IMR-90 (cell line): ENCODE results near the gene CDC73. TPM values are rescaled to one million over a fixed set of nuclear protein-coding genes. Genes with fewer than 3 reads are reported as not detected.

Source experiments
- ATAC-seq: fragments of 200-7000 bp; cut with Tn5 transposase; 2 replicates; pipeline ENCODE4 v1.9.1; 2020; ENCODE audit warnings: low read depth, mild to moderate bottlenecking, moderate library complexity
- BruUV-seq: library from RNA; stranded (reverse); fragments of 400-500 nt; replicated peaks from 2 replicates; lab custom pipeline; 2021; lab: Mats Ljungman, UMichigan
- CTCF ChIA-PET: fragments of 300-600 bp; formaldehyde crosslinking; extraction: SDS; loops from one replicate; lab custom pipeline; 2021; ENCODE audit warnings: antibody characterized with exemption; lab: Yijun Ruan, JAX
- POLR2A ChIA-PET: fragments of 300-600 bp; sonication (Branson Sonifier 250); formaldehyde crosslinking; loops from one replicate; lab custom pipeline; 2022; ENCODE audit warnings: antibody characterized with exemption; ENCODE audit not compliant: unreplicated experiment; lab: Charles Lee
- DNase-seq: peaks from one replicate; pipeline ENCODE4 v3.0.0; 2013
- H2AFZ ChIP-seq: replicated peaks from 2 replicates; pipeline ENCODE3; 2013; ENCODE audit warnings: low read length, mild to moderate bottlenecking; ENCODE audit not compliant: poor library complexity
- H2AK5ac ChIP-seq: 2 replicates; pipeline ENCODE4 v1.6.1; 2013; ENCODE audit warnings: low read depth, low read length, inconsistent platforms
- H2AK9ac ChIP-seq: replicated peaks from 2 replicates; pipeline ENCODE3; 2013; ENCODE audit warnings: mild to moderate bottlenecking, low read depth, low read length, moderate library complexity; ENCODE audit not compliant: poor library complexity
- H2BK120ac ChIP-seq: 2 replicates; pipeline ENCODE4 v1.6.1; 2013; ENCODE audit warnings: low read depth, low read length, inconsistent platforms
- H2BK15ac ChIP-seq: 3 replicates; pipeline ENCODE4 v1.6.1; 2013; ENCODE audit warnings: low read depth, low read length, inconsistent platforms
- H2BK20ac ChIP-seq: 2 replicates; pipeline ENCODE4 v1.6.1; 2013; ENCODE audit warnings: low read depth, mild to moderate bottlenecking, inconsistent platforms, low read length, moderate library complexity
- H2BK5ac ChIP-seq: 2 replicates; pipeline ENCODE4 v1.6.1; 2013; ENCODE audit warnings: mild to moderate bottlenecking, low read depth, low read length, inconsistent platforms; ENCODE audit not compliant: poor library complexity, severe bottlenecking
- H3K14ac ChIP-seq: replicated peaks from 2 replicates; pipeline ENCODE4 v1.6.1; 2013; ENCODE audit warnings: low read depth, low read length, inconsistent platforms
- H3K18ac ChIP-seq: 2 replicates; pipeline ENCODE4 v1.6.1; 2013; ENCODE audit warnings: low read depth, low read length, control low read depth
- H3K23ac ChIP-seq: 2 replicates; pipeline ENCODE4 v1.6.1; 2013; ENCODE audit warnings: low read depth, low read length, inconsistent platforms
- H3K27ac ChIP-seq: 2 replicates; pipeline ENCODE4 v1.5.1; 2013; ENCODE audit warnings: mild to moderate bottlenecking, control low read depth, low read length; ENCODE audit not compliant: insufficient read depth
- H3K27me3 ChIP-seq: 2 replicates; pipeline ENCODE4 v1.6.1; 2013; ENCODE audit warnings: low read length; ENCODE audit not compliant: control insufficient read depth, insufficient read depth
- H3K36me3 ChIP-seq: 2 replicates; pipeline ENCODE4 v1.6.1; 2013; ENCODE audit warnings: low read length, mixed read lengths; ENCODE audit not compliant: control insufficient read depth, insufficient read depth
- H3K4ac ChIP-seq: 2 replicates; pipeline ENCODE4 v1.6.1; 2013; ENCODE audit warnings: low read depth, low read length, inconsistent platforms
- H3K4me1 ChIP-seq: 2 replicates; pipeline ENCODE4 v1.6.1; 2013; ENCODE audit warnings: low read length, mixed read lengths; ENCODE audit not compliant: control insufficient read depth, insufficient read depth
- H3K4me2 ChIP-seq: 2 replicates; pipeline ENCODE4 v1.6.1; 2013; ENCODE audit warnings: low read depth, mild to moderate bottlenecking, control low read depth, low read length, moderate library complexity
- H3K4me3 ChIP-seq: 2 replicates; pipeline ENCODE4 v1.5.1; 2013; ENCODE audit warnings: low read depth, mild to moderate bottlenecking, control low read depth, low read length, moderate library complexity; ENCODE audit not compliant: insufficient read depth
- H3K56ac ChIP-seq: 2 replicates; pipeline ENCODE4 v1.6.1; 2013; ENCODE audit warnings: low read length, inconsistent platforms; ENCODE audit not compliant: insufficient read depth; ENCODE audit errors: extremely low read depth
- H3K79me1 ChIP-seq, 2 experiments: 2 replicates each; pipeline ENCODE4 v1.6.1; 2013; ENCODE audit warnings: low read length in 2 of 2, inconsistent platforms in 1 of 2, low read depth in 1 of 2
- H3K9ac ChIP-seq: 2 replicates; pipeline ENCODE4 v1.6.1; 2013; ENCODE audit warnings: low read depth, low read length, control low read depth
- H3K9me1 ChIP-seq: 2 replicates; pipeline ENCODE4 v1.6.1; 2013; ENCODE audit warnings: low read length, inconsistent platforms; ENCODE audit not compliant: insufficient read depth
- H3K9me3 ChIP-seq: 2 replicates; pipeline ENCODE4 v1.6.1; 2013; ENCODE audit warnings: low read length; ENCODE audit not compliant: control insufficient read depth, insufficient read depth
- H4K20me1 ChIP-seq: 2 replicates; pipeline ENCODE4 v1.6.1; 2013; ENCODE audit warnings: low read length, inconsistent platforms; ENCODE audit not compliant: insufficient read depth
- H4K5ac ChIP-seq: 2 replicates; pipeline ENCODE4 v1.6.1; 2013; ENCODE audit warnings: mild to moderate bottlenecking, low read depth, low read length, control low read depth
- H4K8ac ChIP-seq, 2 experiments: 2 replicates each; pipeline ENCODE4 v1.6.1; 2013; ENCODE audit warnings: low read depth in 2 of 2, low read length in 2 of 2, control low read depth in 1 of 2, inconsistent platforms in 1 of 2
- H4K91ac ChIP-seq: 2 replicates; pipeline ENCODE4 v1.6.1; 2013; ENCODE audit warnings: low read depth, low read length, inconsistent platforms; ENCODE audit not compliant: insufficient read depth
- ELK1 ChIP-seq: fragments of 150-350 bp; IDR thresholded peaks from 2 replicates; pipeline ENCODE4 v1.6.1; 2016; ENCODE audit warnings: low read depth, mild to moderate bottlenecking, low read length, moderate library complexity, borderline replicate concordance
- MXI1 ChIP-seq: IDR thresholded peaks from 2 replicates; pipeline ENCODE4 v1.6.1; 2012; ENCODE audit warnings: low read depth, mild to moderate bottlenecking, low read length, moderate library complexity, borderline replicate concordance
- RAD21 ChIP-seq: IDR thresholded peaks from 2 replicates; pipeline ENCODE4 v1.6.1; 2012; ENCODE audit warnings: low read length, improper control_type of control experiment
- RCOR1 ChIP-seq: IDR thresholded peaks from 2 replicates; pipeline ENCODE4 v1.6.1; 2012; ENCODE audit warnings: mild to moderate bottlenecking, low read length, improper control_type of control experiment; ENCODE audit not compliant: insufficient replicate concordance
- SMC3 ChIP-seq: fragments of 150-350 bp; IDR thresholded peaks from 2 replicates; pipeline ENCODE4 v1.6.1; 2016; ENCODE audit warnings: low read depth, mild to moderate bottlenecking, antibody characterized with exemption, low read length, moderate library complexity
- WGBS, 2 experiments: methylation state at CpG; one replicate each; pipeline versions ENCODE4 v1.1.5 to v1.1.7; 2013; ENCODE audit warnings: missing lambda C conversion rate in 2 of 2; ENCODE audit not compliant: insufficient read length in 1 of 2; ENCODE audit errors: extremely low coverage in 2 of 2; 5-methylcytosine and 5-hydroxymethylcytosine counted together
- dilution Hi-C: fragments of 300-500 bp; cut with HindIII; formaldehyde crosslinking; loops from one replicate; pipeline ENCODE4 v1.14.3; 2018; ENCODE audit warnings: low sequenced_read_pairs; ENCODE audit not compliant: unreplicated experiment
- in situ Hi-C: fragments of 300-500 bp; cut with MboI; formaldehyde crosslinking; loops from 3 replicates; pipeline ENCODE4 v1.14.3; 2019; ENCODE audit warnings: low sequenced_read_pairs, inconsistent platforms, mixed read lengths
- intact Hi-C: fragments of 100-400 bp; cut with micrococcal nuclease; formaldehyde crosslinking; loops from 2 replicates; pipeline ENCODE4 v1.10.0; 2022
- polyA plus RNA-seq, 3 experiments: library from polyadenylated mRNA; depleted of rRNA; stranded (reverse); fragments of >200 nt; gene quantifications; 2 replicates each; pipeline ENCODE4 v1.2.3, GENCODE V29; 2012; ENCODE audit warnings: low replicate concordance in 1 of 3
- total RNA-seq: library from RNA; depleted of rRNA; stranded (reverse); fragments of >200 nt; gene quantifications from 2 replicates; pipeline ENCODE4 v1.2.3, GENCODE V29; 2012

Gene CDC73
- total and polyA plus RNA-seq, 2 of the 4 experiments (the other 2 are of a cell fraction), result 22.1 to 29.6 TPM

- Histone ChIP-seq H3K9me3 (peaks cover 7% of the 10 kb centered on the region), H3K27me3 (no peaks in the 10 kb centered on the region), H3K9me1 (no peaks in the 10 kb centered on the region), H2AK9ac (no peak overlapping the region), H3K27ac (no peak overlapping the region), H3K18ac (peak overlapping the region; percentile 55; the same call in 1 of the 2 replicates), H2AFZ (no peak overlapping the region), H2BK20ac (peak overlapping the region; percentile 72), H3K4ac (peak overlapping the region; percentile 48; the same call in 1 of the 2 replicates), H3K79me1 (peaks cover 13 to 24% of the 10 kb centered on the region in 2 experiments), H4K5ac (peak overlapping the region; percentile 80; the same call in 1 of the 2 replicates), H4K91ac (peak overlapping the region; percentile 28; the same call in 1 of the 2 replicates), H3K4me3 (no peak overlapping the region), H3K14ac (peak overlapping the region; percentile 23), H3K4me2 (no peak overlapping the region; the same call in 1 of the 2 replicates), H2BK120ac (peak overlapping the region; percentile 65), H2BK15ac (peak overlapping the region; percentile 12; the same call in 1 of the 3 replicates), H3K36me3 (peaks cover 11% of the 10 kb centered on the region), H4K8ac (peak overlapping the region; percentile 17 to 65; a peak in 3 of 4 replicates), H2BK5ac (peak overlapping the region; percentile 91), H2AK5ac (no peak overlapping the region; the same call in 1 of the 2 replicates), H3K9ac (no peak overlapping the region), H3K4me1 (peaks cover 1% of the 10 kb centered on the region; the same call in 1 of the 2 replicates), H4K20me1 (no peaks in the 10 kb centered on the region), H3K23ac (peak overlapping the region; percentile 18; the same call in 1 of the 2 replicates), H3K56ac (no peak overlapping the region)
- 86% methylated on average over 1 of the region's 7 CpGs; no CpG with 5 or more reads in 1 of the 2 experiments for WGBS, 2 experiments
- CTCF ChIA-PET, result no interaction called here
- POLR2A ChIA-PET, result no interaction called here
- ATAC-seq, result no peak
- DNase-seq, result no peak
- TF ChIP-seq RCOR1 (no peak), RAD21 (no peak), ELK1 (no peak), MXI1 (no peak), SMC3 (no peak)
- in situ Hi-C loops, result no loop called here
- BruUV-seq, result no TSS peak
- dilution Hi-C loops, result no loop called here
- intact Hi-C loops, result no loop called here
These were observed 89.2 kb downstream of the CDC73 start for GRCh38 chr1:193210996-193211395.
